A673 (cell line): ENCODE data around the gene TANC2.

Experiments used
- EZH2 ChIP-seq: fragments of 200-600 bp; sonication (generic); IDR thresholded peaks from 2 replicates; pipeline ENCODE4 v1.6.1; 2017; ENCODE audit warnings: borderline replicate concordance, low read depth, mild to moderate bottlenecking, mixed read lengths, antibody characterized with exemption, low read length; ENCODE audit not compliant: poor library complexity, severe bottlenecking
- TF ChIP-seq, protein P1 (sequence below): fragments of 300-800, 200-600 bp; sonication (generic); conservative IDR thresholded peaks from 2 replicates; pipeline ENCODE4 v1.5.1; 2017; ENCODE audit warnings: low read depth, mild to moderate bottlenecking, antibody characterized with exemption, low read length, moderate library complexity, mixed read lengths

DNA sequence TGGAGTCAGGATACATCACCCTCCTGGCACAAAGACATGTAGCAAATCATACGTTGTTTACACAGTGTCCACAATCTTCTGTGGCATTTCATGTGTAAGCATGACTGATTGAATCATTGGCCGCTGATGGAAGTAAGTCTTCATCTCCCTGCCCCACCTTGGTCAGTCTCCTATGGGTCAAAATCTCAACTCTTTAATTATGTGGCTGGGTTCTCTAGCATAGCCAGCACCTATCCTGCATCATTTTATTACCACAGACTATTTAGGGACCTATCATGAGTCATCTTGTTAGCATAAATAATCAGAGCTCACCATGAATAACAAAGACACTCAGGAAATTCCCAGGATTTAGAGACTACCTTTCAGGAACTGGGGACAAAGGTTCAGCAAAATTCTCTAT is 15.9 kb downstream of the TANC2 start:
- TF ChIP-seq, protein P1, sequence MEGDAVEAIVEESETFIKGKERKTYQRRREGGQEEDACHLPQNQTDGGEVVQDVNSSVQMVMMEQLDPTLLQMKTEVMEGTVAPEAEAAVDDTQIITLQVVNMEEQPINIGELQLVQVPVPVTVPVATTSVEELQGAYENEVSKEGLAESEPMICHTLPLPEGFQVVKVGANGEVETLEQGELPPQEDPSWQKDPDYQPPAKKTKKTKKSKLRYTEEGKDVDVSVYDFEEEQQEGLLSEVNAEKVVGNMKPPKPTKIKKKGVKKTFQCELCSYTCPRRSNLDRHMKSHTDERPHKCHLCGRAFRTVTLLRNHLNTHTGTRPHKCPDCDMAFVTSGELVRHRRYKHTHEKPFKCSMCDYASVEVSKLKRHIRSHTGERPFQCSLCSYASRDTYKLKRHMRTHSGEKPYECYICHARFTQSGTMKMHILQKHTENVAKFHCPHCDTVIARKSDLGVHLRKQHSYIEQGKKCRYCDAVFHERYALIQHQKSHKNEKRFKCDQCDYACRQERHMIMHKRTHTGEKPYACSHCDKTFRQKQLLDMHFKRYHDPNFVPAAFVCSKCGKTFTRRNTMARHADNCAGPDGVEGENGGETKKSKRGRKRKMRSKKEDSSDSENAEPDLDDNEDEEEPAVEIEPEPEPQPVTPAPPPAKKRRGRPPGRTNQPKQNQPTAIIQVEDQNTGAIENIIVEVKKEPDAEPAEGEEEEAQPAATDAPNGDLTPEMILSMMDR, result no peak
- no peak for TF ChIP-seq EZH2
